ENCODE measurements around the gene GRM6. TPM values are rescaled to one million over a fixed set of nuclear protein-coding genes. Genes with fewer than 3 reads are reported as not detected.
A peak's percentile ranks its signal among the peaks of the same experiment; 100 is the strongest.

The GRM6 gene
- total RNA-seq, 1 experiment from 2014 or later = not detected

DNA sequence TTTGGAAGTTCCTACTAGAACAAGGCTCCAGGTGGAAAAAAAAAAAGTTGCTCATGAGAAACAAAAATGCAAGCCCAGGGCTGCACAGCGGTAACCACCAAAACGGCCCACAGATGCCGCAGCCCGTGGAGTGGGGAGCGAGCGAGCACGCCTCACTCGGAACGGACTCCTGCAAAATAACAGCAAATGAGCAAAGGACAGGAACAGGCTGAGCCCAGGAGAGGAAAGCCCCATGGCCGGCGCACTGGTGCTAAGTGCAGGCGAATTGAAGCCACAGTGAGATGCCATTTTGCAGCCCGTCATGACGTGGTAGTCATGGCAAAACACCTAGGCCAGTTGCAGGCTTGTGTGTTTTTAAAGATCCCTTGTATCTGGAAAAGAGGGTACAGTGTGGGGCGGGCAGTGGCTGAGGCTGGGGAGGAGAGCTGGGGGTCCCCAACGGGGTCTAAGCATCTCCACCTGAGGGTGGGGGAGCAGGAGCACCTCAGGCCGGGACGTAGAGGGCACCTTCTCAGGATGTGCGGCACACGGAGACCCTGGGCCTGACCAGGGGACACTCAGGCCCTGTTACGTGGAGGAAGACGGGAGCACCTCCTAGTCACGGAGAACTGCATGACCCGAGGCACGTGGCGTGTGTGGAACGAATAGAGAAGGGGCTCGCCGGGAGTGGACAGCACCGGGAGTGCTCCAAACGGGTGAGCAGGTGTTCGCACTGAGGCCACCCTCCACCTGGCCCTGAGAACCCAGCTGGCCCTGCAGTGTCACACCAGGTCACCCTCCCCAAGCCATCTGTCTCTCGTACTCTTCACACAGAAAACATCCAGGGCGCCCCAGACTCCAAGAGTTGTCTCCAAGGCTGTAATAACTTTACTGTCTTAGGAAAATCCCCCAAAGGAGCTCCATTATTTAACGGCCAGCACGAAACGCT is 10.7 kb downstream of the GRM6 start:
- no CpG with 5 or more reads among the region's 37 CpGs for WGBS (ENCODE audit: extremely low coverage, insufficient read length, low lambda C conversion rate)
- H3K9me3 ChIP-seq (ENCODE audit: control insufficient read depth, low read depth, low read length) = peaks cover 82% of the 10 kb centered on the region
- H3K23ac ChIP-seq (ENCODE audit: insufficient read length, low read depth, low read length) = no peak overlapping the region

More for the DNA sequence above, 10.7 kb downstream of the GRM6 start:
- no peak overlapping the region for H3K4ac ChIP-seq (ENCODE audit: low read depth, low read length)
- H3K4me3 Mint-ChIP-seq = peak overlapping the region in 1 of 2 experiments; percentile 46; a peak in 1 of 5 replicates
- no peaks in the 10 kb centered on the region for H3K79me2 ChIP-seq (ENCODE audit: insufficient read depth, low read length)
- no peaks in the 10 kb centered on the region for H3K4me1 Mint-ChIP-seq
- H3K56ac ChIP-seq (ENCODE audit: insufficient read length, low read depth, low read length) = no peak overlapping the region
- H4K20me1 ChIP-seq (ENCODE audit: control insufficient read depth, insufficient read depth, insufficient read length) = no peaks in the 10 kb centered on the region
- peaks cover 16 to 40% (median 21%) of the 10 kb centered on the region in 3 experiments for H3K36me3 Mint-ChIP-seq (ENCODE audit: insufficient read depth in 1 of 3, low read depth in 3 of 3)
- H2BK12ac ChIP-seq (ENCODE audit: insufficient read length, low read depth, low read length) = no peak overlapping the region
- no peak overlapping the region for H3T11ph ChIP-seq (ENCODE audit: low read length)
- no peak overlapping the region for H3K27ac Mint-ChIP-seq
- no peak overlapping the region for H2AFZ ChIP-seq (ENCODE audit: low read length)
- no peak overlapping the region for H2BK5ac ChIP-seq (ENCODE audit: insufficient read length, low read length)
- H3K27ac ChIP-seq (ENCODE audit: insufficient read length, low read depth, low read length) = no peak overlapping the region
- no peak overlapping the region for H4K91ac ChIP-seq (ENCODE audit: insufficient read length, low read depth, low read length)
- no peak overlapping the region for H2BK15ac ChIP-seq (ENCODE audit: low read depth, low read length)
- no peak overlapping the region for H3K9ac ChIP-seq (ENCODE audit: extremely low read depth, insufficient read length, low read length)
- H2AK5ac ChIP-seq (ENCODE audit: insufficient read length, low read length) = no peak overlapping the region
- no peaks in the 10 kb centered on the region for H3K4me1 ChIP-seq (ENCODE audit: insufficient read depth, low read length)
- H4K8ac ChIP-seq (replicated peaks; ENCODE audit: insufficient read length, low read depth, low read length) = no peak overlapping the region
- H2BK20ac ChIP-seq (ENCODE audit: low read depth, low read length, poor library complexity, severe bottlenecking) = no peak overlapping the region
- no peak overlapping the region for H4K5ac ChIP-seq (ENCODE audit: insufficient read length, low read depth, low read length)
- no peak overlapping the region for H3K14ac ChIP-seq (ENCODE audit: insufficient read depth, low read length)
- peaks cover 20% of the 10 kb centered on the region for H3K27me3 Mint-ChIP-seq (ENCODE audit: low read depth)
- H3K23me2 ChIP-seq (ENCODE audit: insufficient read length, low read depth, low read length, poor library complexity, severe bottlenecking) = no peaks in the 10 kb centered on the region
- H3K4me2 ChIP-seq (ENCODE audit: insufficient read depth, insufficient read length, low read length) = no peak overlapping the region
- H3K79me1 ChIP-seq (ENCODE audit: insufficient read depth, low read depth, low read length, poor library complexity, severe bottlenecking) = no peaks in the 10 kb centered on the region
- no peaks in the 10 kb centered on the region for H3K27me3 ChIP-seq (ENCODE audit: insufficient read depth, low read length)
- no peak overlapping the region for H3K18ac ChIP-seq (ENCODE audit: insufficient read length, low read depth, low read length)
- no peak for DNase-seq
- no peak overlapping the region for H2BK120ac ChIP-seq (ENCODE audit: low read depth, low read length, poor library complexity, severe bottlenecking)
- H3K9me3 Mint-ChIP-seq = peaks cover 85 to 96% of the 10 kb centered on the region in 2 experiments
- TF ChIP-seq, protein P1, sequence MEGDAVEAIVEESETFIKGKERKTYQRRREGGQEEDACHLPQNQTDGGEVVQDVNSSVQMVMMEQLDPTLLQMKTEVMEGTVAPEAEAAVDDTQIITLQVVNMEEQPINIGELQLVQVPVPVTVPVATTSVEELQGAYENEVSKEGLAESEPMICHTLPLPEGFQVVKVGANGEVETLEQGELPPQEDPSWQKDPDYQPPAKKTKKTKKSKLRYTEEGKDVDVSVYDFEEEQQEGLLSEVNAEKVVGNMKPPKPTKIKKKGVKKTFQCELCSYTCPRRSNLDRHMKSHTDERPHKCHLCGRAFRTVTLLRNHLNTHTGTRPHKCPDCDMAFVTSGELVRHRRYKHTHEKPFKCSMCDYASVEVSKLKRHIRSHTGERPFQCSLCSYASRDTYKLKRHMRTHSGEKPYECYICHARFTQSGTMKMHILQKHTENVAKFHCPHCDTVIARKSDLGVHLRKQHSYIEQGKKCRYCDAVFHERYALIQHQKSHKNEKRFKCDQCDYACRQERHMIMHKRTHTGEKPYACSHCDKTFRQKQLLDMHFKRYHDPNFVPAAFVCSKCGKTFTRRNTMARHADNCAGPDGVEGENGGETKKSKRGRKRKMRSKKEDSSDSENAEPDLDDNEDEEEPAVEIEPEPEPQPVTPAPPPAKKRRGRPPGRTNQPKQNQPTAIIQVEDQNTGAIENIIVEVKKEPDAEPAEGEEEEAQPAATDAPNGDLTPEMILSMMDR (conservative IDR thresholded peaks at IDR 0.05) = no peak

All from H9 (cell line).